Measurements from ENCODE around the gene EXOG. TPM values are rescaled to one million over a fixed set of nuclear protein-coding genes. Genes with fewer than 3 reads are reported as not detected.
A peak's percentile ranks its signal among the peaks of the same experiment; 100 is the strongest.

EXOG gene
- total and polyA plus RNA-seq, 2 experiments from 2014 or later: 6.3 to 7.5 TPM

DNA sequence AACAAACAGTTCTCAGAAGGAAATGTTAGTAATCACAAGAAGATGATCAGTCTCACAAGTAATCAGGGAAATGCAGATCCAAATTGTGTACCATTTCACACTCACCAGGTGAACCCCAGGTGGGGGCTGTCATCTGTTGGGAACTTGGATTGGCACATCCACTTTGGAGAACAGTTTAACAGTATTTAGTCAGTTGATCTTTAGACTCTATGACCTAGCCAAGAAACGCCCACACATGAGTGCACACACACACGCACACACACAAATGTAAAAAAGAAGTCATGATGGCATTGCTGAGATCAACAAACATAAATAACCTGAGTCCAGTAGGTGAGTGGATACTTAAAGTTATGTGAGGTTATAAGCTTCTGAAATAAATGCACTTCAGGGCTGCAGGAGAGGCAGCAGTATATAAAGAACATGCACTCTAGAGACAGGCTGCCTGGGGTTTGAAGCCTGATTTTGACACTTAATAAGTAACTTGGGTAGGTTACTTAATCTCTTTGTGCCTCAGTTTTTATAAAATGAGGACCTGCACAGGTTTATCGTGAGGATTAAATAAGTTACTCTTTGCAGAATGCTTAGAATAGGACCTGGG lies 24.8 kb upstream of the EXOG start:
- Histone ChIP-seq H3K4me3 (no peak overlapping the region), H3K27me3 (no peaks in the 10 kb centered on the region), H3K27ac (peak overlapping the region; percentile 18), H3K36me3 (replicated peaks; ENCODE audit: insufficient read depth, low read depth) (no peaks in the 10 kb centered on the region), H3K9me3 (ENCODE audit: low read depth) (no peaks in the 10 kb centered on the region), H3K79me2 (peaks cover 98% of the 10 kb centered on the region), H3K4me1 (ENCODE audit: insufficient read depth) (no peaks in the 10 kb centered on the region), H3K9me2 (replicated peaks; ENCODE audit: insufficient read depth) (no peaks in the 10 kb centered on the region), H4K20me1 (ENCODE audit: insufficient read depth, poor library complexity, severe bottlenecking) (peaks cover 28% of the 10 kb centered on the region), H2AFZ (no peak overlapping the region), H3K4me2 (no peak overlapping the region)
- no peak for DNase-seq (ENCODE audit: low spot score)
- TF ChIP-seq, protein P1, sequence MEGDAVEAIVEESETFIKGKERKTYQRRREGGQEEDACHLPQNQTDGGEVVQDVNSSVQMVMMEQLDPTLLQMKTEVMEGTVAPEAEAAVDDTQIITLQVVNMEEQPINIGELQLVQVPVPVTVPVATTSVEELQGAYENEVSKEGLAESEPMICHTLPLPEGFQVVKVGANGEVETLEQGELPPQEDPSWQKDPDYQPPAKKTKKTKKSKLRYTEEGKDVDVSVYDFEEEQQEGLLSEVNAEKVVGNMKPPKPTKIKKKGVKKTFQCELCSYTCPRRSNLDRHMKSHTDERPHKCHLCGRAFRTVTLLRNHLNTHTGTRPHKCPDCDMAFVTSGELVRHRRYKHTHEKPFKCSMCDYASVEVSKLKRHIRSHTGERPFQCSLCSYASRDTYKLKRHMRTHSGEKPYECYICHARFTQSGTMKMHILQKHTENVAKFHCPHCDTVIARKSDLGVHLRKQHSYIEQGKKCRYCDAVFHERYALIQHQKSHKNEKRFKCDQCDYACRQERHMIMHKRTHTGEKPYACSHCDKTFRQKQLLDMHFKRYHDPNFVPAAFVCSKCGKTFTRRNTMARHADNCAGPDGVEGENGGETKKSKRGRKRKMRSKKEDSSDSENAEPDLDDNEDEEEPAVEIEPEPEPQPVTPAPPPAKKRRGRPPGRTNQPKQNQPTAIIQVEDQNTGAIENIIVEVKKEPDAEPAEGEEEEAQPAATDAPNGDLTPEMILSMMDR (IDR thresholded peaks at IDR 0.05; ENCODE audit: poor library complexity): no peak
- TF ChIP-seq EZH2phosphoT487 (IDR thresholded peaks at IDR 0.05; ENCODE audit: low read depth, severe bottlenecking, unreplicated experiment) (no peak), EZH2 (IDR thresholded peaks at IDR 0.05; ENCODE audit: borderline replicate concordance) (no peak)
- 78% methylated on average over 3 of the region's 3 CpGs for WGBS (ENCODE audit: low lambda C conversion rate, missing lambda C conversion rate)

GRCh38 chr3:38472342-38472741 lies 23.8 kb upstream of the EXOG start:
- no peaks in the 10 kb centered on the region for H3K27me3 ChIP-seq
- H3K9me3 ChIP-seq (ENCODE audit: low read depth): no peaks in the 10 kb centered on the region
- no peaks in the 10 kb centered on the region for H3K36me3 ChIP-seq (replicated peaks; ENCODE audit: insufficient read depth, low read depth)
- H3K27ac ChIP-seq: no peak overlapping the region
- TF ChIP-seq EZH2 (IDR thresholded peaks at IDR 0.05; ENCODE audit: borderline replicate concordance): no peak
- TF ChIP-seq, protein P1 (IDR thresholded peaks at IDR 0.05; ENCODE audit: poor library complexity): no peak
- no peak for TF ChIP-seq EZH2phosphoT487 (IDR thresholded peaks at IDR 0.05; ENCODE audit: low read depth, severe bottlenecking, unreplicated experiment)
- H3K4me3 ChIP-seq: no peak overlapping the region
- no peak overlapping the region for H2AFZ ChIP-seq
- H3K4me1 ChIP-seq (ENCODE audit: insufficient read depth): no peaks in the 10 kb centered on the region
- peaks cover 32% of the 10 kb centered on the region for H4K20me1 ChIP-seq (ENCODE audit: insufficient read depth, poor library complexity, severe bottlenecking)
- peaks cover 91% of the 10 kb centered on the region for H3K79me2 ChIP-seq
- H3K4me2 ChIP-seq: no peak overlapping the region
- no peaks in the 10 kb centered on the region for H3K9me2 ChIP-seq (replicated peaks; ENCODE audit: insufficient read depth)
- no peak for DNase-seq (ENCODE audit: low spot score)
- WGBS (ENCODE audit: low lambda C conversion rate, missing lambda C conversion rate): 94% methylated on average over 1 of the region's 1 CpG

DNA sequence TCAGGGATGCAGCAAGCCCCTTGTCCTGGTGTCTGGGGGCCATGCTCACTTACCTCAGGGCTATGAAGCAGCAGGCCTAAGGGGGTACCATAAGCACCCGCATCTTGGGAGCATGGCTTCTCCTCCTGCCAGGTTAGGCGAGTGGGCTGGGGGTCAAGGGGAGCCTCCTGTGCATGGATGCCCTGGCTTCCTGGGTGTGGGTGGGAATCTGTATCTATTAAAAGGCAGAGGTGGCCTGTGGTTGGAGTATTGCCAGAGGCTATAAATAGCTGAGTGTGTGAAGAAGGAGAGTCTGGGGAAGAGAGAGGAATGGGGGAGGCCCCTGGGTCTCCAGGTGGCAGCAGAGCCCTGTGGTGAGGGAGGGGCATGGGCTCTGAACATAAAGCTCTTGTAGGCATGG lies 22.9 kb upstream of the EXOG start:
- no peaks in the 10 kb centered on the region for H3K4me1 ChIP-seq (ENCODE audit: insufficient read depth)
- no peak overlapping the region for H3K27ac ChIP-seq
- H3K4me2 ChIP-seq: no peak overlapping the region
- H3K36me3 ChIP-seq (replicated peaks; ENCODE audit: insufficient read depth, low read depth): no peaks in the 10 kb centered on the region
- peaks cover 82% of the 10 kb centered on the region for H3K79me2 ChIP-seq
- TF ChIP-seq, protein P1 (IDR thresholded peaks at IDR 0.05; ENCODE audit: poor library complexity): no peak
- TF ChIP-seq EZH2phosphoT487 (IDR thresholded peaks at IDR 0.05; ENCODE audit: low read depth, severe bottlenecking, unreplicated experiment): no peak
- H3K27me3 ChIP-seq: no peaks in the 10 kb centered on the region
- no peaks in the 10 kb centered on the region for H3K9me2 ChIP-seq (replicated peaks; ENCODE audit: insufficient read depth)
- no peak overlapping the region for H3K4me3 ChIP-seq
- WGBS (ENCODE audit: low lambda C conversion rate, missing lambda C conversion rate): 97% methylated on average over 2 of the region's 2 CpGs
- DNase-seq (ENCODE audit: low spot score): no peak
- no peak overlapping the region for H2AFZ ChIP-seq
- H4K20me1 ChIP-seq (ENCODE audit: insufficient read depth, poor library complexity, severe bottlenecking): peaks cover 37% of the 10 kb centered on the region
- H3K9me3 ChIP-seq (ENCODE audit: low read depth): no peaks in the 10 kb centered on the region
